GM12891 (cell line): ENCODE results near the gene TENM4.

Source experiments
- POLR2A ChIP-seq: IDR thresholded peaks from 2 replicates; pipeline ENCODE4 v1.6.1; 2011; ENCODE audit warnings: low read depth, low read length, control low read depth
- TAF1 ChIP-seq: IDR thresholded peaks from 2 replicates; pipeline ENCODE4 v1.6.1; 2011; ENCODE audit warnings: low read depth, low read length, control low read depth

DNA sequence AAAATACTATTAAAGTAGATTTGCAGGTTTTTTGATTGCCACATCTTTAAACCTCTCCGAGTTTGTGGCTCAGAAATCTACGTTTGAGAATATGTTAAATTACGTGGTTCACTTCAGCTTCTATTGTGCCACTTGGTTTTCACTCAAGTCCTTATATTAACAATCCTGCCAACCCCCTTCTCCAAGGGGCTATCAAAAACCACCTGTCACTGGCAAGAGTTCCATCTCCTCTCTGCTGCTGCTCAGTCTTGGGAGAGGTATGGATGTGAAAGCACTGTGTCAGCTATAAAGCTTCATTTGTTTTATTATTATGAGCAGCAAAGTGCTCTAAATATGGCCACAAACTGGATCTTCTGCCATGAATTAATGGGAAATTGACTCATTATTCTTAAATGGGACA is 668.6 kb downstream of the TENM4 start:
- TF ChIP-seq POLR2A (no peak), TAF1 (no peak)
